Measurements from ENCODE around the gene SLCO4C1. TPM values are rescaled to one million over a fixed set of nuclear protein-coding genes. Genes with fewer than 3 reads are reported as not detected.

Gene SLCO4C1
- total RNA-seq, 1 experiment from 2014 or later = not detected

Other genes starting within 250 kb of the SLCO4C1 start
- gene SLCO6A1, start 202.7 kb upstream of the SLCO4C1 start, total RNA-seq (2014; rRNA removed; shearing (Covaris generic)) = not detected in 2 replicates